GM03348 (cell line): ENCODE data around the gene SMIM26.

Experiments used
- DNase-seq: peaks from one replicate; pipeline ENCODE4 v3.0.0; 2012; ENCODE audit warnings: low spot score

SMIM26 gene

GRCh38 chr20:18585134-18585533, 17.9 kb downstream of the SMIM26 start:
- peak; percentile 42 for DNase-seq

- peak; percentile 98 for DNase-seq
These were observed 20.7 kb downstream of the SMIM26 start, which contains the start of gene DTD1 for GRCh38 chr20:18587665-18588573. DTD1 (plus strand) TSS chr20:18588054; CDS start chr20:18588073, 19 bp downstream.

- DNase-seq, result no peak
These were observed 21.3 kb downstream of the SMIM26 start for GRCh38 chr20:18588574-18588933.

GRCh38 chr20:18589941-18590674, 22.9 kb downstream of the SMIM26 start:
- no peak for DNase-seq

- no peak for DNase-seq
These were observed 29.0 kb downstream of the SMIM26 start for GRCh38 chr20:18596270-18596669.

- DNase-seq, result no peak
These were observed 42.5 kb downstream of the SMIM26 start for GRCh38 chr20:18609741-18610140.

- DNase-seq, result no peak
These were observed 44.3 kb downstream of the SMIM26 start for GRCh38 chr20:18611492-18611891.

- no peak for DNase-seq
These were observed 46.3 kb downstream of the SMIM26 start for GRCh38 chr20:18613553-18613952.

- no peak for DNase-seq
These were observed 47.0 kb downstream of the SMIM26 start for GRCh38 chr20:18614244-18614643.

GRCh38 chr20:18615020-18615650, 47.9 kb downstream of the SMIM26 start:
- DNase-seq, result no peak
